Endothelial cell of umbilical vein (primary cell): ENCODE data around the gene MRPS5. TPM values are rescaled to one million over a fixed set of nuclear protein-coding genes. Genes with fewer than 3 reads are reported as not detected.

Experiments used
- BruUV-seq: library from RNA; stranded (reverse); fragments of 400-500 nt; replicated peaks from 2 replicates; lab custom pipeline; 2021; lab: Mats Ljungman, UMichigan
- CTCF ChIA-PET: fragments of 300-600, 350-600 bp; sonication (Branson Sonifier 250); formaldehyde crosslinking; loops from one replicate; lab custom pipeline; 2021; ENCODE audit warnings: antibody characterized with exemption, inconsistent platforms; lab: Charles Lee
- POLR2A ChIA-PET: fragments of 300-600, 350-600 bp; sonication (Branson Sonifier 250); formaldehyde crosslinking; loops from one replicate; lab custom pipeline; 2021; ENCODE audit warnings: antibody characterized with exemption, inconsistent platforms; lab: Charles Lee
- DNase-seq: peaks from one replicate; pipeline ENCODE4 v3.0.0-alpha.2; 2011; ENCODE audit warnings: low read depth, low spot score
- FAIRE-seq: peaks from 2 replicates; lab custom pipeline; 2011; peaks lifted over from hg19 to GRCh38; lab: Jason Lieb, UNC
- H2AFZ ChIP-seq: 2 replicates; pipeline ENCODE4 v1.6.0; 2012; ENCODE audit warnings: low read depth, low read length, control low read depth, inconsistent platforms
- H3K27ac ChIP-seq: 2 replicates; pipeline ENCODE4 v1.5.1; 2011; ENCODE audit warnings: low read depth, mild to moderate bottlenecking, control low read depth, low read length, moderate library complexity; ENCODE audit not compliant: insufficient read depth
- H3K27me3 ChIP-seq, 2 experiments: 2 replicates each; pipeline versions ENCODE4 v1.6.0 to v1.6.1; 2011; ENCODE audit warnings: low read length in 2 of 2, mixed read lengths in 1 of 2; ENCODE audit not compliant: control insufficient read depth in 2 of 2, insufficient read depth in 2 of 2
- H3K36me3 ChIP-seq, 2 experiments: 2 replicates in 1 of 2; 3 replicates in 1 of 2; pipeline ENCODE4 v1.5.1; 2011; ENCODE audit warnings: low read length in 2 of 2, mild to moderate bottlenecking in 1 of 2, moderate library complexity in 1 of 2; ENCODE audit not compliant: control insufficient read depth in 2 of 2, insufficient read depth in 2 of 2; ENCODE audit errors: extremely low read depth in 1 of 2
- H3K4me1 ChIP-seq: 3 replicates; pipeline ENCODE4 v1.5.1; 2011; ENCODE audit warnings: mild to moderate bottlenecking, low read length; ENCODE audit not compliant: control insufficient read depth, insufficient read depth; ENCODE audit errors: extremely low read depth
- H3K4me2 ChIP-seq: 2 replicates; pipeline ENCODE4 v1.6.1; 2011; ENCODE audit warnings: low read length, control low read depth, mixed read lengths; ENCODE audit not compliant: insufficient read depth
- H3K4me3 ChIP-seq, 3 experiments: fragments of 200-600 bp in 1 of 3; sonication (generic), shearing (Covaris generic) in 1 of 3; replicated peaks in 1 of 3; 2 replicates each; pipeline ENCODE4 v1.5.1; 2011 to 2016; ENCODE audit warnings: control low read depth in 3 of 3, low read length in 3 of 3, mild to moderate bottlenecking in 2 of 3, inconsistent platforms in 1 of 3, low read depth in 1 of 3, moderate library complexity in 1 of 3; ENCODE audit not compliant: insufficient read depth in 1 of 3
- H3K79me2 ChIP-seq: 2 replicates; pipeline ENCODE4 v1.6.0; 2012; ENCODE audit warnings: low read length, inconsistent platforms; ENCODE audit not compliant: control insufficient read depth, insufficient read depth
- H3K9ac ChIP-seq: replicated peaks from 2 replicates; pipeline ENCODE3; 2011; ENCODE audit warnings: low read length, control low read depth; ENCODE audit not compliant: insufficient read depth; ENCODE audit errors: extremely low read depth
- H3K9me1 ChIP-seq: replicated peaks from 3 replicates; pipeline ENCODE4 v1.6.0; 2011; ENCODE audit warnings: mild to moderate bottlenecking, low read length; ENCODE audit not compliant: control insufficient read depth, insufficient read depth; ENCODE audit errors: extremely low read depth
- H3K9me3 ChIP-seq: replicated peaks from 2 replicates; pipeline ENCODE4 v1.5.1; 2012; ENCODE audit warnings: low read length, inconsistent platforms; ENCODE audit not compliant: control insufficient read depth, insufficient read depth
- H4K20me1 ChIP-seq: replicated peaks from 2 replicates; pipeline ENCODE3; 2011; ENCODE audit warnings: mild to moderate bottlenecking, low read length; ENCODE audit not compliant: control insufficient read depth, insufficient read depth; ENCODE audit errors: extremely low read depth
- CTCF ChIP-seq, 2 donors: IDR thresholded peaks; 1 replicate in 1 of 2; 2 replicates in 1 of 2; pipeline ENCODE4 v1.5.1; 2011; ENCODE audit warnings: low read length in 2 of 2, mild to moderate bottlenecking in 2 of 2, moderate library complexity in 2 of 2, control low read depth in 1 of 2, inconsistent platforms in 1 of 2, low read depth in 1 of 2; ENCODE audit not compliant: insufficient read depth in 1 of 2; ENCODE audit errors: extremely low read depth in 1 of 2
- EZH2 ChIP-seq: IDR thresholded peaks from 2 replicates; pipeline ENCODE4 v1.6.1; 2012; ENCODE audit warnings: borderline replicate concordance, low read depth, mild to moderate bottlenecking, moderate library complexity, low read length, inconsistent platforms; ENCODE audit not compliant: severe bottlenecking
- FOS ChIP-seq: IDR thresholded peaks from 2 replicates; pipeline ENCODE4 v1.6.1; 2011; ENCODE audit warnings: mild to moderate bottlenecking, low read length, moderate library complexity, borderline replicate concordance; ENCODE audit not compliant: insufficient read depth
- GATA2 ChIP-seq: IDR thresholded peaks from 2 replicates; pipeline ENCODE4 v1.7.0; 2011; ENCODE audit warnings: low read depth, mild to moderate bottlenecking, moderate library complexity, mixed read lengths, low read length; ENCODE audit not compliant: insufficient read length, insufficient read depth
- MAX ChIP-seq: IDR thresholded peaks from 2 replicates; pipeline ENCODE4 v1.6.1; 2011; ENCODE audit not compliant: insufficient read depth, insufficient read length
- MYC ChIP-seq: IDR thresholded peaks from one replicate; pipeline ENCODE4 v1.6.1; 2011; ENCODE audit warnings: mild to moderate bottlenecking, low read depth, low read length
- POLR2A ChIP-seq: IDR thresholded peaks from 2 replicates; pipeline ENCODE4 v1.6.1; 2012; ENCODE audit warnings: low read depth, mild to moderate bottlenecking, control low read depth, low read length
- dilution Hi-C: fragments of 300-500 bp; cut with MboI; formaldehyde crosslinking; loops from one replicate; pipeline ENCODE4 v1.15.0; 2019; ENCODE audit warnings: low sequenced_read_pairs; ENCODE audit not compliant: extremely low pct_ligation_motif_present
- intact Hi-C: fragments of 100-400 bp; cut with micrococcal nuclease; formaldehyde crosslinking; loops from one replicate; pipeline ENCODE4 v1.10.0; 2022
- polyA plus RNA-seq, 4 experiments: library from polyadenylated mRNA; depleted of rRNA in 3 of 4; stranded (reverse) in 3 of 4; unstranded in 1 of 4; fragments of >200 nt; gene quantifications; 2 replicates each; pipeline versions ENCODE4 v1.2.1 to v1.2.3, GENCODE V29; 2011 to 2012; ENCODE audit warnings: missing spikeins in 1 of 4
- total RNA-seq: library from RNA; stranded (reverse); gene quantifications from 2 replicates; pipeline ENCODE4 v1.2.3, GENCODE V29; 2021

MRPS5 gene
- total and polyA plus RNA-seq, 2 donors (not counting 3 experiments of a cell fraction or from before 2014, with no cell fraction given): 50.5 to 62.8 TPM

GRCh38 chr2:95115418-95115817 lies 6.2 kb downstream of the MRPS5 start:
- Histone ChIP-seq H3K9me3 (no peaks in the 10 kb centered on the region), H3K36me3 (peaks cover 0 to 5% of the 10 kb centered on the region in 2 experiments), H3K27me3 (no peaks in the 10 kb centered on the region), H3K4me1 (peaks cover 3% of the 10 kb centered on the region), H3K9me1 (no peaks in the 10 kb centered on the region), H3K79me2 (peaks cover 36% of the 10 kb centered on the region), H3K27ac (no peak overlapping the region), H2AFZ (no peak overlapping the region), H3K9ac (no peak overlapping the region), H4K20me1 (no peaks in the 10 kb centered on the region), H3K4me2 (no peak overlapping the region), H3K4me3 (no peak overlapping the region)
- CTCF ChIA-PET: interaction anchor here (0.9 to 1.9 kb wide), 11 partner anchors 9 to 129 kb away, joined by 3 to 17 read pairs (median 7); no protein-coding TSS in a partner anchor
- intact Hi-C loops: loop anchor here (1.0 kb wide), 3 partner anchors 39 to 129 kb away; no protein-coding TSS in a partner anchor
- no peak for TF ChIP-seq EZH2
- TF ChIP-seq CTCF (IDR thresholded peaks at IDR 0.05; ENCODE audit: extremely low read depth in 1 of 2, insufficient read depth in 1 of 2, low read depth in 1 of 2, low read length in 2 of 2): peak; percentile 79 to 80
- no TSS peak for BruUV-seq
- peak; percentile 64 for DNase-seq
- POLR2A ChIA-PET: no interaction called here
- peak; percentile 80 for FAIRE-seq
- dilution Hi-C loops: no loop called here

GRCh38 chr2:95113464-95113863 lies 8.1 kb downstream of the MRPS5 start:
- H3K9ac ChIP-seq: no peak overlapping the region
- intact Hi-C loops: no loop called here
- no peaks in the 10 kb centered on the region for H3K4me1 ChIP-seq
- H3K9me1 ChIP-seq: no peaks in the 10 kb centered on the region
- CTCF ChIA-PET: interaction anchor here (0.7 kb wide), 1 partner anchor 37 kb away, joined by 3 read pairs; no protein-coding TSS in a partner anchor
- DNase-seq (no peak), FAIRE-seq (no peak)
- peaks cover 5 to 16% of the 10 kb centered on the region in 2 experiments for H3K36me3 ChIP-seq
- no peaks in the 10 kb centered on the region for H3K27me3 ChIP-seq
- no peak for TF ChIP-seq GATA2
- no peak for TF ChIP-seq MAX
- TF ChIP-seq FOS: no peak
- TF ChIP-seq EZH2: no peak
- TF ChIP-seq CTCF (IDR thresholded peaks at IDR 0.05; ENCODE audit: extremely low read depth in 1 of 2, insufficient read depth in 1 of 2, low read depth in 1 of 2, low read length in 2 of 2): no peak
- no peak for TF ChIP-seq POLR2A
- no peak for TF ChIP-seq MYC
- no peak overlapping the region for H3K4me3 ChIP-seq
- BruUV-seq: no TSS peak
- H4K20me1 ChIP-seq: no peaks in the 10 kb centered on the region
- no peak overlapping the region for H2AFZ ChIP-seq
- no peak overlapping the region for H3K4me2 ChIP-seq
- H3K9me3 ChIP-seq: no peaks in the 10 kb centered on the region
- H3K79me2 ChIP-seq: peaks cover 17% of the 10 kb centered on the region
- dilution Hi-C loops: no loop called here
- POLR2A ChIA-PET: no interaction called here
- no peak overlapping the region for H3K27ac ChIP-seq
